Measurements from ENCODE around the gene MTMR3. TPM values are rescaled to one million over a fixed set of nuclear protein-coding genes. Genes with fewer than 3 reads are reported as not detected.
A peak's percentile ranks its signal among the peaks of the same experiment; 100 is the strongest.

MTMR3 gene
- total RNA-seq, 1 experiment from 2014 or later = 16.7 TPM

GRCh38 chr22:30002861-30003486, 120.0 kb downstream of the MTMR3 start:
- no peak for DNase-seq (ENCODE audit: low read depth)

GRCh38 chr22:30004101-30004500, 121.1 kb downstream of the MTMR3 start:
- no peak for DNase-seq (ENCODE audit: low read depth)

GRCh38 chr22:30004694-30005093, 121.7 kb downstream of the MTMR3 start:
- peak; percentile 12 for DNase-seq (ENCODE audit: low read depth)

- peak; percentile 66 for DNase-seq (ENCODE audit: low read depth)
Observed at GRCh38 chr22:30005213-30005857, 122.4 kb downstream of the MTMR3 start.

GRCh38 chr22:30007361-30007760, 124.4 kb downstream of the MTMR3 start:
- no peak for DNase-seq (ENCODE audit: low read depth)

GRCh38 chr22:30008401-30008800, 125.4 kb downstream of the MTMR3 start:
- DNase-seq (ENCODE audit: low read depth) = no peak

- no peak for DNase-seq (ENCODE audit: low read depth)
Observed at GRCh38 chr22:30009478-30009877, 126.5 kb downstream of the MTMR3 start.

GRCh38 chr22:30010789-30011405, 127.9 kb downstream of the MTMR3 start:
- no peak for DNase-seq (ENCODE audit: low read depth)

GRCh38 chr22:30013201-30013600, 130.2 kb downstream of the MTMR3 start:
- no peak for DNase-seq (ENCODE audit: low read depth)

GRCh38 chr22:30014244-30014643, 131.3 kb downstream of the MTMR3 start:
- DNase-seq (ENCODE audit: low read depth) = no peak

- peak; percentile 42 for DNase-seq (ENCODE audit: low read depth)
Observed at GRCh38 chr22:30015229-30015797, 132.3 kb downstream of the MTMR3 start.

- peak; percentile 76 for DNase-seq (ENCODE audit: low read depth)
Observed at GRCh38 chr22:30015846-30016245, 132.9 kb downstream of the MTMR3 start.

GRCh38 chr22:30016596-30016995, 133.6 kb downstream of the MTMR3 start:
- DNase-seq (ENCODE audit: low read depth) = peak; percentile 15

- DNase-seq (ENCODE audit: low read depth) = peak; percentile 55
Observed at GRCh38 chr22:30017375-30018223, 134.6 kb downstream of the MTMR3 start.

- DNase-seq (ENCODE audit: low read depth) = no peak
Observed at GRCh38 chr22:30020511-30020910, 137.5 kb downstream of the MTMR3 start.

- no peak for DNase-seq (ENCODE audit: low read depth)
Observed at GRCh38 chr22:30021338-30021737, 138.4 kb downstream of the MTMR3 start.

GRCh38 chr22:30021881-30022619, 139.1 kb downstream of the MTMR3 start:
- DNase-seq (ENCODE audit: low read depth) = no peak

- no peak for DNase-seq (ENCODE audit: low read depth)
Observed at GRCh38 chr22:30023099-30023660, 140.2 kb downstream of the MTMR3 start.

- DNase-seq (ENCODE audit: low read depth) = no peak
Observed at GRCh38 chr22:30024231-30024630, 141.3 kb downstream of the MTMR3 start.

GRCh38 chr22:30025221-30025620, 142.2 kb downstream of the MTMR3 start:
- no peak for DNase-seq (ENCODE audit: low read depth)

GRCh38 chr22:30026756-30027155, 143.8 kb downstream of the MTMR3 start:
- no peak for DNase-seq (ENCODE audit: low read depth)
